GM12878 (cell line): ENCODE results near the gene GNAO1.

Source experiments
- CTCF ChIP-seq, 3 experiments: IDR thresholded peaks in 2 of 3; conservative IDR thresholded peaks in 1 of 3; 2 replicates each; pipeline ENCODE4 v1.5.1; 2011; ENCODE audit warnings: low read depth in 3 of 3, low read length in 3 of 3, mild to moderate bottlenecking in 3 of 3, control low read depth in 2 of 3, moderate library complexity in 2 of 3, inconsistent platforms in 1 of 3, mixed read lengths in 1 of 3; ENCODE audit not compliant: control insufficient read depth in 2 of 3, insufficient read depth in 1 of 3; ENCODE audit errors: extremely low read depth in 1 of 3
- POLR2AphosphoS5 ChIP-seq: IDR thresholded peaks from 2 replicates; pipeline ENCODE4 v1.6.1; 2011; ENCODE audit warnings: mild to moderate bottlenecking, low read length, inconsistent platforms
- SP1 ChIP-seq: IDR thresholded peaks from one replicate; pipeline ENCODE4 v1.6.1; 2011; ENCODE audit warnings: low read depth, low read length
- SPI1 ChIP-seq: IDR thresholded peaks from 2 replicates; pipeline ENCODE4 v1.6.1; 2011; ENCODE audit warnings: low read depth, mild to moderate bottlenecking, low read length, moderate library complexity, borderline replicate concordance; ENCODE audit not compliant: insufficient read depth
- USF2 ChIP-seq: IDR thresholded peaks from 2 replicates; pipeline ENCODE4 v1.6.1; 2011; ENCODE audit warnings: low read depth, low read length, improper control_type of control experiment, borderline replicate concordance

- TF ChIP-seq CTCF (IDR thresholded peaks at IDR 0.05 in 2 of 3, conservative IDR thresholded peaks at IDR 0.05 in 1 of 3; ENCODE audit: control insufficient read depth in 2 of 3, extremely low read depth in 1 of 3, insufficient read depth in 1 of 3, low read depth in 3 of 3, low read length in 3 of 3): no peak
- TF ChIP-seq POLR2AphosphoS5: no peak
- no peak for TF ChIP-seq USF2
- no peak for TF ChIP-seq SPI1
- no peak for TF ChIP-seq SP1
These were observed 192.9 kb downstream of the GNAO1 start for GRCh38 chr16:56384074-56384721.
